OCI-LY7 (cell line): ENCODE measurements around the gene MOB3B. TPM values are rescaled to one million over a fixed set of nuclear protein-coding genes. Genes with fewer than 3 reads are reported as not detected.
A peak's percentile ranks its signal among the peaks of the same experiment; 100 is the strongest.

Experiments
- BruUV-seq: library from RNA; stranded (reverse); fragments of 400-500 nt; replicated peaks from 2 replicates; lab custom pipeline; 2021; lab: Mats Ljungman, UMichigan
- CTCF ChIA-PET: fragments of 300-600 bp; sonication (Branson Sonifier 250); formaldehyde crosslinking; loops from one replicate; lab custom pipeline; 2022; ENCODE audit warnings: antibody characterized with exemption; ENCODE audit not compliant: unreplicated experiment; lab: Charles Lee
- POLR2A ChIA-PET: fragments of 300-600 bp; sonication (Branson Sonifier 250); formaldehyde crosslinking; loops from one replicate; lab custom pipeline; 2022; ENCODE audit warnings: antibody characterized with exemption; lab: Charles Lee
- DNase-seq: peaks from one replicate; pipeline ENCODE4 v3.0.0-alpha.2; 2015; ENCODE audit warnings: low spot score
- H2AFZ ChIP-seq: fragments of 200-600 bp; sonication (generic), shearing (Covaris generic); 2 replicates; pipeline ENCODE4 v1.6.1; 2014; ENCODE audit warnings: mild to moderate bottlenecking, antibody characterized with exemption, low read length, moderate library complexity
- H3K27ac ChIP-seq: fragments of 200-600 bp; sonication (generic); 2 replicates; pipeline ENCODE4 v1.5.1; 2014; ENCODE audit warnings: mixed run types, low read depth, mild to moderate bottlenecking, moderate library complexity, low read length, inconsistent platforms; ENCODE audit not compliant: poor library complexity, severe bottlenecking
- H3K36me3 ChIP-seq: fragments of 200-600 bp; sonication (generic); 2 replicates; pipeline ENCODE4 v1.6.1; 2014; ENCODE audit warnings: mild to moderate bottlenecking, antibody characterized with exemption, low read length, moderate library complexity, mixed read lengths; ENCODE audit not compliant: insufficient read depth
- H3K4me1 ChIP-seq: fragments of 200-600 bp; sonication (generic); 2 replicates; pipeline ENCODE4 v1.5.1; 2014; ENCODE audit warnings: mild to moderate bottlenecking, low read length; ENCODE audit not compliant: insufficient read depth, poor library complexity, severe bottlenecking
- H3K4me2 ChIP-seq: fragments of 200-600 bp; sonication (generic); 2 replicates; pipeline ENCODE4 v1.6.1; 2014; ENCODE audit warnings: mild to moderate bottlenecking, low read length
- H3K4me3 ChIP-seq: fragments of 200-600 bp; sonication (generic); 2 replicates; pipeline ENCODE4 v1.5.1; 2014; ENCODE audit warnings: mild to moderate bottlenecking, low read depth, low read length; ENCODE audit not compliant: poor library complexity, severe bottlenecking
- H3K79me2 ChIP-seq: fragments of 200-600 bp; sonication (generic); 2 replicates; pipeline ENCODE4 v1.6.1; 2016; ENCODE audit warnings: low read depth, mild to moderate bottlenecking, low read length, moderate library complexity, mixed read lengths; ENCODE audit not compliant: insufficient read depth
- H3K9me2 ChIP-seq: fragments of 200-600 bp; sonication (generic); 2 replicates; pipeline ENCODE4 v1.6.1; 2016; ENCODE audit warnings: mild to moderate bottlenecking, low read length, mixed read lengths; ENCODE audit not compliant: insufficient read depth
- H3K9me3 ChIP-seq: fragments of 200-600 bp; sonication (generic); 2 replicates; pipeline ENCODE4 v1.6.1; 2014; ENCODE audit warnings: mild to moderate bottlenecking, mixed run types, low read length, mixed read lengths
- H4K20me1 ChIP-seq: fragments of 200-600 bp; sonication (generic); 2 replicates; pipeline ENCODE4 v1.6.1; 2014; ENCODE audit warnings: mild to moderate bottlenecking, antibody characterized with exemption, low read length, moderate library complexity, mixed read lengths; ENCODE audit not compliant: insufficient read depth
- CTCF ChIP-seq: fragments of 200-600 bp; sonication (generic); conservative IDR thresholded peaks from 2 replicates; pipeline ENCODE4 v1.5.1; 2014; ENCODE audit warnings: mild to moderate bottlenecking, antibody characterized with exemption, low read length, moderate library complexity, mixed read lengths
- EZH2phosphoT487 ChIP-seq: fragments of 200-600 bp; sonication (generic); IDR thresholded peaks from 2 replicates; pipeline ENCODE4 v1.6.1; 2018; ENCODE audit warnings: low read depth, borderline replicate concordance, mild to moderate bottlenecking, mixed run types, antibody characterized with exemption, low read length, moderate library complexity, mixed read lengths
- intact Hi-C: fragments of 100-400 bp; cut with micrococcal nuclease; formaldehyde crosslinking; loops from one replicate; pipeline ENCODE4 v1.10.0; 2022; ENCODE audit not compliant: unreplicated experiment
- total RNA-seq, 2 experiments: library from RNA; depleted of rRNA in 1 of 2; stranded (reverse); fragments of >200 nt in 1 of 2; shearing (Covaris generic) in 1 of 2; gene quantifications; 2 replicates each; pipeline ENCODE4 v1.2.3, GENCODE V29; 2014 to 2022

The MOB3B gene
- total RNA-seq, 2 experiments from 2014 or later: 0.04 TPM; not detected in 1

GRCh38 chr9:27369591-27369990 lies 160.0 kb downstream of the MOB3B start:
- DNase-seq: no peak
- Histone ChIP-seq H3K9me2 (no peaks in the 10 kb centered on the region), H3K9me3 (no peaks in the 10 kb centered on the region), H3K4me2 (peak overlapping the region; percentile 48), H2AFZ (no peak overlapping the region), H3K36me3 (no peaks in the 10 kb centered on the region), H3K4me1 (peaks cover 36% of the 10 kb centered on the region), H3K79me2 (no peaks in the 10 kb centered on the region), H3K4me3 (no peak overlapping the region), H4K20me1 (no peaks in the 10 kb centered on the region), H3K27ac (no peak overlapping the region)
- ChIA-PET POLR2A (interaction anchor here (1.1 kb wide), 1 partner anchor 8 kb away, joined by 3 read pairs; no protein-coding TSS in a partner anchor), CTCF (no interaction called here)
- intact Hi-C loops: no loop called here
- no TSS peak for BruUV-seq
- TF ChIP-seq EZH2phosphoT487 (no peak), CTCF (no peak)

GRCh38 chr9:27368316-27368985 lies 161.2 kb downstream of the MOB3B start:
- H3K9me3 ChIP-seq: no peaks in the 10 kb centered on the region
- H3K4me1 ChIP-seq: peaks cover 30% of the 10 kb centered on the region
- H3K36me3 ChIP-seq: no peaks in the 10 kb centered on the region
- no peaks in the 10 kb centered on the region for H3K79me2 ChIP-seq
- no peak for TF ChIP-seq CTCF
- TF ChIP-seq EZH2phosphoT487: no peak
- H3K4me3 ChIP-seq: no peak overlapping the region
- no peak overlapping the region for H3K27ac ChIP-seq
- DNase-seq: no peak
- intact Hi-C loops: no loop called here
- BruUV-seq: no TSS peak
- H3K4me2 ChIP-seq: no peak overlapping the region
- no peaks in the 10 kb centered on the region for H4K20me1 ChIP-seq
- H2AFZ ChIP-seq: no peak overlapping the region
- CTCF ChIA-PET: no interaction called here
- no peaks in the 10 kb centered on the region for H3K9me2 ChIP-seq
- POLR2A ChIA-PET: interaction anchor here (1.1 kb wide), 1 partner anchor 9 kb away, joined by 3 read pairs; no protein-coding TSS in a partner anchor

GRCh38 chr9:27367921-27368315 lies 161.7 kb downstream of the MOB3B start:
- no peak for TF ChIP-seq EZH2phosphoT487
- no peak for TF ChIP-seq CTCF
- BruUV-seq: no TSS peak
- Histone ChIP-seq H3K79me2 (no peaks in the 10 kb centered on the region), H3K9me2 (no peaks in the 10 kb centered on the region), H3K9me3 (no peaks in the 10 kb centered on the region), H3K27ac (no peak overlapping the region), H2AFZ (no peak overlapping the region), H3K4me1 (peaks cover 29% of the 10 kb centered on the region), H4K20me1 (no peaks in the 10 kb centered on the region), H3K4me2 (no peak overlapping the region), H3K36me3 (no peaks in the 10 kb centered on the region), H3K4me3 (no peak overlapping the region)
- no peak for DNase-seq
- intact Hi-C loops: no loop called here
- ChIA-PET POLR2A (interaction anchor here (1.0 kb wide), 1 partner anchor 14 kb away, joined by 5 read pairs; no protein-coding TSS in a partner anchor), CTCF (no interaction called here)
